HG02759 (cell line): Measurements from ENCODE around the gene SLC35F4.

ENCODE experiments used
- ATAC-seq: cut with Tn5 transposase; IDR thresholded peaks from one replicate; pipeline ENCODE4 v1.9.1; 2021; ENCODE audit warnings: mild to moderate bottlenecking, moderate library complexity; ENCODE audit not compliant: unreplicated experiment

Gene SLC35F4

DNA sequence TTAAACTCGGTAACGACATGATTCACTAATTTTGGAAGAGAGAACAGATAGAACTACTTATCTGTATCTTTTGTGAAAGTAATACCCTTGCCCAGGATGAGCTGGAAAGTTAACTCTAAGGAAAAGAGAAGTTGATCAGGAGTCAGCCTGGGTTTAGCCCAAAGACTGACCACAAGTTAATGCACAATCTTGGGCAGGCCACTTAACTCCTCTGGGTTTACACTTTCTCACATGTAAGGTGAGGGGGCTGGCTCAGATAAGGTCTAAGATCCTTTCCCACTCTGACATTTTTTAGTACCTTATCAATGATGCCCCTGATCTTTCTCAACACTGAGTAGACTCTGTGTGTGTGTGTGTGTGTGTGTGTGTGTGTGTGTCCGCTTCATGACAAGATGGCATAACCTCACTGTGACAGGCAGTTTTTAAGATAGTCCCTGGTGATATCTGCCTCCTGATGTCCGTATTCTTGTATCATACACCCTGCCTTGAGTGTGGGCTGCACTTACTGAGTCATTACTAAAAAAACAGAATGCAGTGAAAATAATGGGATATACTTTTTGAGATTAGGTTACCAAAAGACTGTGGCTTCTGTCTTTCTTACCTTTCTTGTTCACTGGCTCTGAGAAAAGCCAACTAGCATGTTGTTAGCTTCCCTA lies 316.0 kb downstream of the SLC35F4 start:
- ATAC-seq: peak; percentile 70

DNA sequence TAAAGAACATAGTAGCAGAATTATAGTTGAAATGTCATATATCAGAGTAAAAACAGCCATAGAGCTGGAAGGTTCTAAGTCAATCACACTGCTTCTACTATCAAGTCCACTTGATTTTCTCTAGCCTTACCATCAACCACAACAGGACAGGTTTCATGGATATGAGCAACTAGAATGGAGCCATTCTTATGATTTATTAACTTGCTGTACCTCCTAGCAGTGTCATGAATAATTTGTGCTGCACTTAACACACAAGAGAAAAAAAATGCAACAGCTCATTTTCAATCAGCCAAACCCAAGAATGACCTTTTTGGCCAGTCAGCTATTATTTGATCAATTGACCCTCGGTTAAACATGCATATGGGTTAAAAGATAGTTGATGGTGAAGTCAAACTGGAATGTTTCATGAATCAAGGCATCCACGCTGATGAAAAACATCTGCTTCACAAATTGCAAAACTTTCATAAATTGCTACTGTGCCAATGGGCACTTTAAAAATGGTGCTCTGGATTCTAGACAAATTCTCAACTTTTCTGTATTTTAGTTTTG lies 316.8 kb downstream of the SLC35F4 start:
- no peak for ATAC-seq

DNA sequence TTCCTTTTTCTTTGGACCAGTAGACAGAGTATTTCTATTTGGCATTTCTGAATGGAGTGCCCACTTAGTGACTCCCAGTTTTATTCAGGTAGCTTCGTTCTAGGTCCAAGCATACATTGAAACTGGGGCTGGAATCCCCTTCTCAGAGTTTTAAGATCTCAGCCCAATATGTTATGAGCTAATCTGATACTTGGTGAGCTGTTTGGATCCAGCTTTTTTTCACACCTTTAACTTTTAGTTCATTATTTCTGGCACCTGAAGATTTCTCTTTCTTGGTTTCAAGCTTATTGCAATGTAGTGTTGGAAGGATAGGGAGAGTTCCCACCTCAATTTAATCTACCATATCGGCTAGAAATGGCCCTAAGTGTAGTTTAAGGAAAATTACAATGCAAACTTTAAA lies 318.8 kb downstream of the SLC35F4 start:
- ATAC-seq: no peak

DNA sequence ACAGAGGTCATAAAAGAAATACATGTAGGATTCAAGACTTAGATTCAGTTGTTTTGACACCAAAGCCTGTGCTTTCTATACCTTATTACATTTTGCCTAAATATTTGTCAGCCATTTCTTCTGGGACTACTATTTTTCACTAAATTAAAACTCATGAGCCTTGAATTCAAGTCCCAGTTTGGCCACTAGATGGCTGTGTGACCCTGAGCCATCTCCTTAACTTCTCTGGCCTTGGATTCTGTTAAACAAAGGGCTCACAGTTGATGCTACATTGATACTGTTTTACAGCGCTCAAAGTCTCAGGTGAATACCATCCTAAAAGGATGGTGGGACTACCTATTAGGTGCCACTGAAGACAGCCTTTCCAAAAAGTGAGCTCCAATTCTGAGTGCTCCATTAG lies 332.7 kb downstream of the SLC35F4 start:
- peak; percentile 72 for ATAC-seq

DNA sequence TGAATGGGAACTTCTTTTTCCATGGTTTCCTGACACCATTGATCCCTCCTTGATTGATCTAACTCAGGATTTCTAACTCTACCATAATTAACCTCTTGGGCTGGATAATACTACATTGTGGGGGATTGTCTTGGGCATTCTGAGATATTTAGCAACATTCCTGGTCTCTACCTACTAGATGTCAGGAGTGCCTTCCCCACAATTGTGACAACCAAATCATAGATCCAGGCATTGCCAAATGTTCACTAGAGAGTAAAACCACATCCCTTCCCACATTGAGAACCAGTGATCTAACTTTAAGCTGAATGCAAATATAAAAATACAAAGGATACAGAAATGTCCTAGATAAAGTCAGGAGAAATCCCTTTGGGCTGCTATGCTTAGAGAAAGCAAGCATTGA lies 335.3 kb downstream of the SLC35F4 start:
- ATAC-seq: no peak

DNA sequence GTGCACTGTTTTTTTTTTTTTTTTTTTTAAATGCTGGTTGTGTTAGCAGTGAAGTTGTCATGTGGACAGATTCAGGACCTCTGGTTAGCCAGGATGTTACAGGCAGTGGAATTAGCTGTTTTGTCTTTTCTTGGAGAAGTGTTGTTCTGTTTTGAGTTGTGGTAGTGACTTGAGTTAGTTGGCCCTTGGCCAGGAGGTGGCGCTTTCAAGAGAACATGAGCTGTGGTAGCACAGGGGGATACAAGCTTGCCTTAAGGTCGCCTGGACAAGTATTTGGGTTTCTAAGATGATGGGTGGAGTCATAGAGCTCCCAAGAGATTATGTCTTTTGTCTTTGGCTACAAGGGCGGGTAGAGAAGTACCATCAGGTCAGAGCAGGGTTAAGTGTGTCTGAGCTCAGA lies 338.9 kb downstream of the SLC35F4 start:
- no peak for ATAC-seq

DNA sequence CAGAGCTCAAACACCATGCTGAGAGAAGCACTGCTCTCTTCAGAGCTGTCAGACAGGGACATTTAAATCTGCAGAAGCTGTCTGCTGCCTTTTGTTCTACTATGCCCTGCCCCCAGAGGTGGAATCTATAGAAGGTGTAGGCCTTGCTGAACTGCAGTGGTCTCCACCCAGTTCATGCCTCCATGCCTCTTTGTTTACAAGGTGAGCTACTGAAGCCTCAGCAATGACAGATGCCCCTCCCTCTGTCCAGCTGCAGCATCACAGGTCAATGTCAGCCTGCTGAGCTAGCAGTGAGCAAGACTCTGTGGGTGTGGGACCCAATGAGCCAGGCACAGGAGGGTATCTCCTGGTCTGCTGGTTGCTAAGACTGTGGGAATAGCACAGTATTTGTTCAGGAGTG lies 346.8 kb downstream of the SLC35F4 start:
- ATAC-seq: no peak
